Measurements from ENCODE around the gene MAB21L4. TPM values are rescaled to one million over a fixed set of nuclear protein-coding genes. Genes with fewer than 3 reads are reported as not detected.

The MAB21L4 gene
- total and polyA plus RNA-seq, 2 of the 8 experiments (the other 6 are each of a cell fraction or from before 2014, with no cell fraction given) = 0.11 TPM; not detected in 1

DNA sequence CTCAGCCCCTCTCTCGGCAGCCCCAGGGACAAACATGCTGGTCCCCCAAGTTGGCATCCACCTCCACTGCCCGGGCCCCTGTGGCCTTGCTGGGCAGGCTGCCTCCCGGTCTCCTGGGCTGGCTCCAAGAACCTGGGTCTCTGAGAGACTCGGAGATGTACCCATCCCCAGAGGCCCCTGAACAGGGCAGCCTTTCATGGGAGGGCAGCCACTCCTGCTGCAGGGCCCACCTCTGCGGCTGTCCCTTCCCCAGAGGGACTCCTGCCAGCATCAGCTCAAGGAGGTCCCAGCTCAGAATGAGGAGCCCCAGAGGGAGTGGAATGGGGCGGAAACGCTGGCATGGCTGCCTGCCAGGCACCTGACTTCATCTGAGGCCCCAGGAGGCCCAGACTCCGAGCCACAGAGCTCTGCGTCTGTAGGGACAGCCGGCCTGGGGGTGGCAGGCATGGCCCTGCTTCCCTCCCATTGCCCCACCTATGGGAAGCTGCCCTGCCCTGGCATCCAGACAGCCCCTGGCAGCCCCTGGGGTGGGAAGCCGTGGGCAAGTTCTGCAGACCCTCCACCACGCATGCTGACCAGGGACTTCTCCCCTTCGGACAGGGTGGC lies 9.3 kb upstream of the MAB21L4 start:
- Histone ChIP-seq H3K23me2 (ENCODE audit: low read depth, low read length) (no peaks in the 10 kb centered on the region), H3K4me3 (ENCODE audit: extremely low read depth in 1 of 4, insufficient read depth in 2 of 4, low read depth in 3 of 4, low read length in 4 of 4) (no peak overlapping the region), H3K14ac (ENCODE audit: insufficient read length) (no peak overlapping the region), H2BK12ac (ENCODE audit: low read depth, low read length) (no peak overlapping the region), H3K27ac (ENCODE audit: low read depth, low read length) (no peak overlapping the region), H3K18ac (ENCODE audit: extremely low read depth, low read length) (no peak overlapping the region), H3K4me2 (ENCODE audit: insufficient read depth in 1 of 2, low read depth in 2 of 2, low read length in 2 of 2) (no peak overlapping the region), H3K4me1 (replicated peaks in 1 of 4; ENCODE audit: control insufficient read depth in 3 of 4, insufficient read depth in 4 of 4, low read length in 3 of 4) (no peaks in the 10 kb centered on the region), H3K4ac (replicated peaks; ENCODE audit: insufficient read length, low read depth, low read length) (no peak overlapping the region), H3K27me3 (replicated peaks in 1 of 4; ENCODE audit: control insufficient read depth in 3 of 4, extremely low read depth in 1 of 4, insufficient read depth in 3 of 4, low read length in 3 of 4) (no peaks in the 10 kb centered on the region), H4K20me1 (replicated peaks in 1 of 2; ENCODE audit: control insufficient read depth in 1 of 2, insufficient read depth in 2 of 2, low read length in 2 of 2) (no peaks in the 10 kb centered on the region), H2BK5ac (ENCODE audit: low read depth, low read length) (no peak overlapping the region), H3K79me1 (ENCODE audit: low read depth, low read length) (no peaks in the 10 kb centered on the region), H2AK5ac (ENCODE audit: low read depth, low read length) (no peak overlapping the region), H3K36me3 (ENCODE audit: control insufficient read depth in 2 of 4, insufficient read depth in 4 of 4, low read length in 3 of 4) (no peaks in the 10 kb centered on the region), H4K5ac (ENCODE audit: insufficient read length, low read depth, low read length) (no peak overlapping the region), H2BK20ac (ENCODE audit: low read length) (no peak overlapping the region), H2BK120ac (replicated peaks; ENCODE audit: low read depth, low read length) (no peak overlapping the region), H4K91ac (replicated peaks; ENCODE audit: insufficient read length, low read length) (no peak overlapping the region), H2BK15ac (ENCODE audit: low read length) (no peak overlapping the region), H2AFZ (ENCODE audit: low read length) (no peak overlapping the region), H3K79me2 (ENCODE audit: control insufficient read depth in 1 of 2, insufficient read depth in 2 of 2, low read length in 2 of 2) (no peaks in the 10 kb centered on the region), H3K9me3 (ENCODE audit: insufficient read depth in 2 of 2, low read depth in 1 of 2, low read length in 1 of 2) (peaks cover 0 to 3% of the 10 kb centered on the region in 2 experiments; a peak in 1 of 4 replicates), H3K23ac (ENCODE audit: insufficient read length) (no peak overlapping the region), H3K9ac (replicated peaks in 1 of 4; ENCODE audit: extremely low read depth in 1 of 4, low read depth in 3 of 4, low read length in 3 of 4) (no peak overlapping the region), H3K56ac (replicated peaks; ENCODE audit: insufficient read length, low read depth, low read length) (no peak overlapping the region), H4K8ac (ENCODE audit: extremely low read depth, insufficient read depth, low read length) (0 out of 2 replicates have a peak overlapping the region, but pooled peaks have one; percentile 25)
- DNase-seq (ENCODE audit: low read depth in 1 of 2, low spot score in 2 of 2) (no peak), FAIRE-seq (no peak)
- CTCF ChIA-PET (ENCODE audit: partially characterized antibody) = interaction anchor here (0.7 to 0.9 kb wide), 2 partner anchors 8 to 44 kb away, joined by 3 read pairs; no protein-coding TSS in a partner anchor
- TF ChIP-seq RXRA (IDR thresholded peaks at IDR 0.05; ENCODE audit: insufficient read depth, low read depth, low read length) (no peak), GABPA (IDR thresholded peaks at IDR 0.05; ENCODE audit: borderline replicate concordance, insufficient read depth, low read length) (no peak), TEAD4 (IDR thresholded peaks at IDR 0.05; ENCODE audit: low read depth, low read length) (no peak), EP300 (IDR thresholded peaks at IDR 0.05; ENCODE audit: borderline replicate concordance in 1 of 2, low read depth in 2 of 2, low read length in 2 of 2) (no peak), SP2 (IDR thresholded peaks at IDR 0.05; ENCODE audit: low read length) (no peak), CTBP2 (IDR thresholded peaks at IDR 0.05; ENCODE audit: borderline replicate concordance, insufficient read depth, insufficient read length, low read length) (no peak), RNF2 (IDR thresholded peaks at IDR 0.05; ENCODE audit: borderline replicate concordance, low read depth, low read length, missing control alignments, poor library complexity, severe bottlenecking) (no peak), KDM5A (IDR thresholded peaks at IDR 0.05; ENCODE audit: low read length) (no peak), BCL11A (IDR thresholded peaks at IDR 0.05; ENCODE audit: low read depth in 2 of 2, low read length in 2 of 2) (no peak), KDM1A (IDR thresholded peaks at IDR 0.05; ENCODE audit: borderline replicate concordance, low read length) (no peak), EZH2 (IDR thresholded peaks at IDR 0.05; ENCODE audit: low read depth, low read length, severe bottlenecking) (no peak), ASH2L (IDR thresholded peaks at IDR 0.05; ENCODE audit: low read length) (no peak)
- POLR2A ChIA-PET (ENCODE audit: partially characterized antibody) = no interaction called here
- WGBS, 2 experiments (ENCODE audit: extremely low coverage in 1 of 2, insufficient coverage in 1 of 2, insufficient read length in 1 of 2, insufficient replicate concordance in 2 of 2, low coverage in 1 of 2, low lambda C conversion rate in 2 of 2, missing lambda C conversion rate in 1 of 2) = 82% methylated on average over 12 of the region's 13 CpGs; no CpG with 5 or more reads in 1 of the 2 experiments

Data from H1 (cell line).